Activated gamma-delta T cell (primary cell): ENCODE data around the gene SYT14.
"Not testable (repeated sequence)": the region's sequence is repeated elsewhere in the genome, so short reads cannot be mapped to it uniquely, and the experiment has no call there.

Source experiments
- DNase-seq: peaks from one replicate; lab custom pipeline; 2025; lab: John Stamatoyannopoulos, UW

SYT14 gene

GRCh38 chr1:210025870-210026269 lies 87.9 kb downstream of the SYT14 start:
- DNase-seq: no peak

- DNase-seq: no peak
Measured at GRCh38 chr1:210027994-210028393, 90.0 kb downstream of the SYT14 start.

GRCh38 chr1:210031473-210031872 lies 93.5 kb downstream of the SYT14 start:
- DNase-seq: no peak

- DNase-seq: no peak
Measured at GRCh38 chr1:210043058-210043457, 105.0 kb downstream of the SYT14 start.

GRCh38 chr1:210049616-210050015 lies 111.6 kb downstream of the SYT14 start:
- no peak for DNase-seq

- DNase-seq: not testable (repeated sequence)
Measured at GRCh38 chr1:210050491-210050890, 112.5 kb downstream of the SYT14 start.

- no peak for DNase-seq
Measured at GRCh38 chr1:210053126-210053525, 115.1 kb downstream of the SYT14 start.

GRCh38 chr1:210057593-210057992 lies 119.6 kb downstream of the SYT14 start:
- DNase-seq: no peak

- DNase-seq: no peak
Measured at GRCh38 chr1:210061992-210062391, 124.0 kb downstream of the SYT14 start.

- no peak for DNase-seq
Measured at GRCh38 chr1:210070531-210070930, 132.5 kb downstream of the SYT14 start.

GRCh38 chr1:210072129-210072528 lies 134.1 kb downstream of the SYT14 start:
- DNase-seq: no peak

GRCh38 chr1:210072896-210073504 lies 135.0 kb downstream of the SYT14 start:
- no peak for DNase-seq

GRCh38 chr1:210074904-210075303 lies 136.9 kb downstream of the SYT14 start:
- no peak for DNase-seq

- DNase-seq: no peak
Measured at GRCh38 chr1:210076620-210077019, 138.6 kb downstream of the SYT14 start.

- no peak for DNase-seq
Measured at GRCh38 chr1:210081494-210081893, 143.5 kb downstream of the SYT14 start.

- DNase-seq: no peak
Measured at GRCh38 chr1:210085359-210085758, 147.3 kb downstream of the SYT14 start.

- DNase-seq: no peak
Measured at GRCh38 chr1:210087058-210087457, 149.0 kb downstream of the SYT14 start.

GRCh38 chr1:210089855-210090254 lies 151.8 kb downstream of the SYT14 start:
- DNase-seq: no peak

GRCh38 chr1:210092366-210092765 lies 154.3 kb downstream of the SYT14 start:
- DNase-seq: no peak

GRCh38 chr1:210093461-210093860 lies 155.4 kb downstream of the SYT14 start:
- no peak for DNase-seq

- DNase-seq: no peak
Measured at GRCh38 chr1:210098356-210098755, 160.3 kb downstream of the SYT14 start.

- DNase-seq: no peak
Measured at GRCh38 chr1:210099921-210100320, 161.9 kb downstream of the SYT14 start.

GRCh38 chr1:210104103-210104502 lies 166.1 kb downstream of the SYT14 start:
- no peak for DNase-seq

GRCh38 chr1:210112906-210113305 lies 174.9 kb downstream of the SYT14 start:
- not testable (repeated sequence) for DNase-seq
